Sigmoid colon (tissue), 7 donors: ENCODE measurements around the gene CDHR5. TPM values are rescaled to one million over a fixed set of nuclear protein-coding genes. Genes with fewer than 3 reads are reported as not detected.

Experiments
- DNase-seq: peaks from one replicate; pipeline ENCODE4 v3.0.0-alpha.2; 2019
- H3K27ac ChIP-seq, 4 donors: fragments of 200-600 bp; sonication (generic); one replicate each; pipeline ENCODE4 v1.5.1; 2016 to 2019; ENCODE audit warnings: mild to moderate bottlenecking in 1 of 4
- H3K27me3 ChIP-seq, 3 donors: fragments of 200-600 bp; sonication (generic); one replicate each; pipeline ENCODE4 v1.5.1; 2019; ENCODE audit warnings: mild to moderate bottlenecking in 1 of 3
- H3K36me3 ChIP-seq, 4 donors: fragments of 200-600 bp; sonication (generic); one replicate each; pipeline ENCODE4 v1.5.1; 2016 to 2019
- H3K4me1 ChIP-seq, 4 donors: fragments of 200-600 bp; sonication (generic); one replicate each; pipeline ENCODE4 v1.5.1; 2017 to 2019
- H3K4me3 ChIP-seq, 4 donors: fragments of 200-600 bp; sonication (generic); one replicate each; pipeline ENCODE4 v1.5.1; 2017 to 2019; ENCODE audit warnings: mild to moderate bottlenecking in 2 of 4, moderate library complexity in 1 of 4
- H3K9me3 ChIP-seq, 4 donors: fragments of 200-600 bp in 3 of 4; sonication (generic) in 3 of 4; one replicate each; pipeline versions ENCODE4 v1.5.1 to v1.6.1; 2013 to 2019
- CTCF ChIP-seq, 4 experiments: fragments of 450-650 bp in 3 of 4; fragments of 200-600 bp in 1 of 4; IDR thresholded peaks; one replicate each; pipeline ENCODE4 v1.5.1; 2016 to 2019; ENCODE audit warnings: antibody characterized with exemption in 4 of 4, mild to moderate bottlenecking in 3 of 4, moderate library complexity in 2 of 4
- EP300 ChIP-seq, 4 donors: sonication (generic); formaldehyde crosslinking; IDR thresholded peaks; one replicate each; pipeline ENCODE4 v1.6.1; 2017; ENCODE audit warnings: antibody characterized with exemption in 4 of 4
- POLR2A ChIP-seq, 2 donors: fragments of 450-650 bp; IDR thresholded peaks; one replicate each; pipeline ENCODE4 v1.6.1; 2016; ENCODE audit warnings: antibody characterized with exemption in 2 of 2, mild to moderate bottlenecking in 2 of 2, moderate library complexity in 2 of 2
- POLR2AphosphoS5 ChIP-seq, 4 donors: sonication (generic); formaldehyde crosslinking; IDR thresholded peaks; one replicate each; pipeline ENCODE4 v1.6.1; 2017; ENCODE audit warnings: antibody characterized with exemption in 4 of 4
- WGBS, 2 donors: extraction: QIAGEN DNeasy Blood & Tissue Kit; methylation state at CpG; one replicate each; pipeline ENCODE4 v1.1.7; 2013; 5-methylcytosine and 5-hydroxymethylcytosine counted together
- intact Hi-C: fragments of 100-400 bp; cut with DNase I; formaldehyde crosslinking; loops from one replicate; pipeline ENCODE4 v1.15.1; 2023
- polyA plus RNA-seq, 3 donors: library from polyadenylated mRNA; stranded (reverse); fragments of 200-250 nt; gene quantifications; one replicate each; pipeline ENCODE4 v1.2.3, GENCODE V29; 2013
- total RNA-seq, 4 donors: library from RNA; depleted of rRNA; stranded (reverse); fragments of >200 nt; gene quantifications; one replicate each; pipeline ENCODE4 v1.1.0, GENCODE V29; 2016
- donor health status: healthy with polysubstance abuse.
- donor health status: Bipolar disorder and iron deficiency.
- donor health status: healthy.

CDHR5 gene
- total and polyA plus RNA-seq, 7 donors: 1.8 to 136 (median 18.0) TPM; not detected in 2

GRCh38 chr11:635945-636510, 11.3 kb upstream of the CDHR5 start:
- peaks cover 0 to 21% (median 0%) of the 10 kb centered on the region in 4 donors for H3K36me3 ChIP-seq
- peaks cover 8 to 42% (median 11%) of the 10 kb centered on the region in 3 donors for H3K27me3 ChIP-seq
- DNase-seq: no peak
- H3K9me3 ChIP-seq: no peaks in the 10 kb centered on the region
- H3K4me3 ChIP-seq: no peak overlapping the region
- intact Hi-C loops: no loop called here
- TF ChIP-seq CTCF (IDR thresholded peaks at IDR 0.05) (no peak), EP300 (IDR thresholded peaks at IDR 0.05) (no peak), POLR2A (IDR thresholded peaks at IDR 0.05) (no peak), POLR2AphosphoS5 (IDR thresholded peaks at IDR 0.05) (no peak)
- 78 to 79% methylated on average over 22 of the region's 22 CpGs for WGBS, 2 donors
- peaks cover 0 to 34% (median 32%) of the 10 kb centered on the region in 4 donors for H3K4me1 ChIP-seq
- no peak overlapping the region for H3K27ac ChIP-seq

GRCh38 chr11:630871-631270, 6.1 kb upstream of the CDHR5 start:
- Histone ChIP-seq H3K4me1 (peaks cover 0 to 29% (median 25%) of the 10 kb centered on the region in 4 donors), H3K36me3 (peaks cover 0 to 12% (median 0%) of the 10 kb centered on the region in 4 donors), H3K4me3 (no peak overlapping the region), H3K27me3 (peaks cover 0 to 9% (median 0%) of the 10 kb centered on the region in 3 donors), H3K27ac (no peak overlapping the region), H3K9me3 (no peaks in the 10 kb centered on the region)
- DNase-seq: no peak
- TF ChIP-seq POLR2A (IDR thresholded peaks at IDR 0.05) (no peak), EP300 (IDR thresholded peaks at IDR 0.05) (no peak), POLR2AphosphoS5 (IDR thresholded peaks at IDR 0.05) (no peak), CTCF (IDR thresholded peaks at IDR 0.05) (no peak)
- 84 to 91% methylated on average over 5 of the region's 5 CpGs for WGBS, 2 donors
- intact Hi-C loops: no loop called here

- TF ChIP-seq POLR2AphosphoS5 (IDR thresholded peaks at IDR 0.05): peak in 1 of 4 donors; percentile 18
- TF ChIP-seq POLR2A (IDR thresholded peaks at IDR 0.05): no peak
- TF ChIP-seq CTCF (IDR thresholded peaks at IDR 0.05): peak in 3 of 4 experiments; percentile 4 to 26 (median 16)
- no peak for TF ChIP-seq EP300 (IDR thresholded peaks at IDR 0.05)
- H3K4me1 ChIP-seq: peaks cover 0 to 29% (median 25%) of the 10 kb centered on the region in 4 donors
- intact Hi-C loops: no loop called here
- DNase-seq: peak; percentile 69
- no peaks in the 10 kb centered on the region for H3K9me3 ChIP-seq
- peak overlapping the region; percentile 25 to 63 (median 46) for H3K27ac ChIP-seq
- peaks cover 0 to 16% (median 0%) of the 10 kb centered on the region in 4 donors for H3K36me3 ChIP-seq
- no peak overlapping the region for H3K4me3 ChIP-seq
- H3K27me3 ChIP-seq: peaks cover 0 to 24% (median 0%) of the 10 kb centered on the region in 3 donors
- WGBS, 2 donors: 45 to 74% methylated on average over 10 of the region's 10 CpGs
Observed at GRCh38 chr11:629237-629583, 4.5 kb upstream of the CDHR5 start.

GRCh38 chr11:628056-628455, 3.3 kb upstream of the CDHR5 start:
- WGBS, 2 donors: 94% methylated on average over 31 of the region's 31 CpGs
- Histone ChIP-seq H3K27me3 (peaks cover 0 to 36% (median 0%) of the 10 kb centered on the region in 3 donors), H3K4me3 (no peak overlapping the region), H3K36me3 (peaks cover 0 to 24% (median 2%) of the 10 kb centered on the region in 4 donors), H3K27ac (peak overlapping the region in 2 of 4 donors; percentile 8 to 63), H3K4me1 (peaks cover 0 to 29% (median 25%) of the 10 kb centered on the region in 4 donors), H3K9me3 (no peaks in the 10 kb centered on the region)
- DNase-seq: no peak
- TF ChIP-seq POLR2A (IDR thresholded peaks at IDR 0.05): no peak
- no peak for TF ChIP-seq POLR2AphosphoS5 (IDR thresholded peaks at IDR 0.05)
- no peak for TF ChIP-seq EP300 (IDR thresholded peaks at IDR 0.05)
- no peak for TF ChIP-seq CTCF (IDR thresholded peaks at IDR 0.05)
- intact Hi-C loops: no loop called here

- Histone ChIP-seq H3K27ac (no peak overlapping the region), H3K27me3 (peaks cover 0 to 37% (median 0%) of the 10 kb centered on the region in 3 donors), H3K36me3 (peaks cover 0 to 23% (median 3%) of the 10 kb centered on the region in 4 donors), H3K9me3 (no peaks in the 10 kb centered on the region), H3K4me3 (no peak overlapping the region), H3K4me1 (peaks cover 0 to 29% (median 25%) of the 10 kb centered on the region in 4 donors)
- whole genome bisulfite sequencing, 2 donors: 15 to 18% methylated on average over 28 of the region's 28 CpGs
- no peak for DNase-seq
- intact Hi-C loops: no loop called here
- no peak for TF ChIP-seq CTCF (IDR thresholded peaks at IDR 0.05)
- TF ChIP-seq EP300 (IDR thresholded peaks at IDR 0.05): no peak
- no peak for TF ChIP-seq POLR2AphosphoS5 (IDR thresholded peaks at IDR 0.05)
- TF ChIP-seq POLR2A (IDR thresholded peaks at IDR 0.05): no peak
Observed at GRCh38 chr11:627308-627576, 2.5 kb upstream of the CDHR5 start.
